ENCODE measurements around the gene WNT9B.

Gene WNT9B

GRCh38 chr17:46925185-46925868 lies 73.9 kb downstream of the WNT9B start:
- TF ChIP-seq FOXP2 (optimal IDR thresholded peaks at IDR 0.05; ENCODE audit: control extremely low read depth, extremely low read length, insufficient read depth) = no peak
- TF ChIP-seq POLR2AphosphoS5 (IDR thresholded peaks at IDR 0.05; ENCODE audit: borderline replicate concordance, low read depth, low read length) = no peak
- TF ChIP-seq EZH2 (IDR thresholded peaks at IDR 0.05) = no peak
- Histone ChIP-seq H3K9me3 (ENCODE audit: low read depth, low read length) (no peaks in the 10 kb centered on the region), H3K36me3 (ENCODE audit: insufficient read depth, low read length) (peaks cover 5% of the 10 kb centered on the region), H3K9ac (ENCODE audit: insufficient read length) (no peak overlapping the region), H3K27ac (no peak overlapping the region), H3K4me3 (no peak overlapping the region)
- DNase-seq (ENCODE audit: low read depth, low spot score) = no peak

- no peak overlapping the region for H3K9ac ChIP-seq (ENCODE audit: insufficient read length)
- peaks cover 38% of the 10 kb centered on the region for H3K36me3 ChIP-seq (ENCODE audit: insufficient read depth, low read length)
- H3K9me3 ChIP-seq (ENCODE audit: low read depth, low read length) = no peaks in the 10 kb centered on the region
- no peak for TF ChIP-seq POLR2AphosphoS5 (IDR thresholded peaks at IDR 0.05; ENCODE audit: borderline replicate concordance, low read depth, low read length)
- no peak for TF ChIP-seq EZH2 (IDR thresholded peaks at IDR 0.05)
- TF ChIP-seq FOXP2 (optimal IDR thresholded peaks at IDR 0.05; ENCODE audit: control extremely low read depth, extremely low read length, insufficient read depth) = no peak
- H3K4me3 ChIP-seq = no peak overlapping the region
- no peak for DNase-seq (ENCODE audit: low read depth, low spot score)
- no peak overlapping the region for H3K27ac ChIP-seq
Measured at GRCh38 chr17:46928467-46929261, 77.3 kb downstream of the WNT9B start.

GRCh38 chr17:46929413-46929812 lies 78.0 kb downstream of the WNT9B start:
- DNase-seq (ENCODE audit: low read depth, low spot score) = no peak
- peaks cover 46% of the 10 kb centered on the region for H3K36me3 ChIP-seq (ENCODE audit: insufficient read depth, low read length)
- TF ChIP-seq FOXP2 (optimal IDR thresholded peaks at IDR 0.05; ENCODE audit: control extremely low read depth, extremely low read length, insufficient read depth) (no peak), POLR2AphosphoS5 (IDR thresholded peaks at IDR 0.05; ENCODE audit: borderline replicate concordance, low read depth, low read length) (no peak), EZH2 (IDR thresholded peaks at IDR 0.05) (no peak)

GRCh38 chr17:46930051-46930450 lies 78.7 kb downstream of the WNT9B start:
- Histone ChIP-seq H3K4me3 (no peak overlapping the region), H3K36me3 (ENCODE audit: insufficient read depth, low read length) (peaks cover 52% of the 10 kb centered on the region), H3K9ac (ENCODE audit: insufficient read length) (no peak overlapping the region), H3K9me3 (ENCODE audit: low read depth, low read length) (no peaks in the 10 kb centered on the region), H3K27ac (no peak overlapping the region)
- TF ChIP-seq POLR2AphosphoS5 (IDR thresholded peaks at IDR 0.05; ENCODE audit: borderline replicate concordance, low read depth, low read length) (no peak), EZH2 (IDR thresholded peaks at IDR 0.05) (no peak), FOXP2 (optimal IDR thresholded peaks at IDR 0.05; ENCODE audit: control extremely low read depth, extremely low read length, insufficient read depth) (no peak)
- no peak for DNase-seq (ENCODE audit: low read depth, low spot score)

More at GRCh38 chr17:46929413-46929812, 78.0 kb downstream of the WNT9B start:
- Histone ChIP-seq H3K9me3 (ENCODE audit: low read depth, low read length) (no peaks in the 10 kb centered on the region), H3K27ac (no peak overlapping the region), H3K4me3 (no peak overlapping the region), H3K9ac (ENCODE audit: insufficient read length) (no peak overlapping the region)

GRCh38 chr17:46931596-46931995 lies 80.2 kb downstream of the WNT9B start:
- no peak for DNase-seq (ENCODE audit: low read depth, low spot score)
- H3K36me3 ChIP-seq (ENCODE audit: insufficient read depth, low read length) = peaks cover 63% of the 10 kb centered on the region

GRCh38 chr17:46935658-46936266 lies 84.4 kb downstream of the WNT9B start:
- Histone ChIP-seq H3K4me3 (no peak overlapping the region), H3K9ac (ENCODE audit: insufficient read length) (no peak overlapping the region), H3K27ac (no peak overlapping the region), H3K36me3 (ENCODE audit: insufficient read depth, low read length) (peaks cover 84% of the 10 kb centered on the region), H3K9me3 (ENCODE audit: low read depth, low read length) (no peaks in the 10 kb centered on the region)
- DNase-seq (ENCODE audit: low read depth, low spot score) = no peak
- TF ChIP-seq FOXP2 (optimal IDR thresholded peaks at IDR 0.05; ENCODE audit: control extremely low read depth, extremely low read length, insufficient read depth) = no peak
- no peak for TF ChIP-seq POLR2AphosphoS5 (IDR thresholded peaks at IDR 0.05; ENCODE audit: borderline replicate concordance, low read depth, low read length)
- TF ChIP-seq EZH2 (IDR thresholded peaks at IDR 0.05) = no peak

More at GRCh38 chr17:46931596-46931995, 80.2 kb downstream of the WNT9B start:
- Histone ChIP-seq H3K9ac (ENCODE audit: insufficient read length) (no peak overlapping the region), H3K27ac (no peak overlapping the region), H3K4me3 (no peak overlapping the region), H3K9me3 (ENCODE audit: low read depth, low read length) (no peaks in the 10 kb centered on the region)
- TF ChIP-seq EZH2 (IDR thresholded peaks at IDR 0.05) (no peak), POLR2AphosphoS5 (IDR thresholded peaks at IDR 0.05; ENCODE audit: borderline replicate concordance, low read depth, low read length) (no peak), FOXP2 (optimal IDR thresholded peaks at IDR 0.05; ENCODE audit: control extremely low read depth, extremely low read length, insufficient read depth) (no peak)
